ENCODE data around the gene FRMPD4. TPM values are rescaled to one million over a fixed set of nuclear protein-coding genes. Genes with fewer than 3 reads are reported as not detected.
"Not testable (repeated sequence)": the region's sequence is repeated elsewhere in the genome, so short reads cannot be mapped to it uniquely, and the experiment has no call there.

The FRMPD4 gene
- total and polyA plus RNA-seq, 3 experiments from 2014 or later, result not detected

- H3K4me1 Mint-ChIP-seq; H3K9me3 Mint-ChIP-seq; H3K36me3 ChIP-seq (ENCODE audit: insufficient read depth, low read length); H3K4me1 ChIP-seq (ENCODE audit: insufficient read depth, low read length); H3K4me3 Mint-ChIP-seq; CTCF ChIA-PET; DNase-seq; H3K27me3 Mint-ChIP-seq; H3K4me3 ChIP-seq (ENCODE audit: low read length); H3K27me3 ChIP-seq (ENCODE audit: insufficient read depth, low read length, poor library complexity, severe bottlenecking); H3K27ac ChIP-seq (ENCODE audit: low read depth, low read length); H3K27ac Mint-ChIP-seq; POLR2A ChIA-PET; H3K36me3 Mint-ChIP-seq; H3K9me3 ChIP-seq (ENCODE audit: low read length): not testable (repeated sequence)
Observed at GRCh38 chrX:12164180-12164579, 25.9 kb downstream of the FRMPD4 start.

DNA sequence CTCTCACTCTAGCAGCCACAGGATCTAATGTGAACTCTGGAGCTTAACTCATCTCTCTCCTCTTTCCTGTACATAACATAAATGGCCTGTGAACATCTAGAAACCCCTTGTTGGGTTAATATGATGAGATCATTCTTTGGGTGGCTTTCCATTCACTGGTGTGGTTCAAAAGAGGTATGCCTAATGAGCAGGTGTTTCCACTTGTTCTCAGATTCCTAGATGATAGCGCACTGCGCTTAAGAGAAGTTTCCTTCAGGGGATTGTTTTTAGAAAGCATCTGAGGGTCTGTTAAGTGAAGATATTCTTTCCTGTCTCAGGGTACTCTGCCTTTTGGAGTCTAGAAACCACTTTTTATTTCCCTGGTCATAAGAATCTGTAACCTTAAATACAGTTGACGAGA lies 32.5 kb downstream of the FRMPD4 start:
- H3K36me3 ChIP-seq (ENCODE audit: insufficient read depth, low read length), result no peaks in the 10 kb centered on the region
- Mint-ChIP-seq H3K27ac (no peak overlapping the region), H3K36me3 (peaks cover 0 to 2% (median 0%) of the 10 kb centered on the region in 3 donors), H3K4me3 (no peak overlapping the region), H3K27me3 (no peaks in the 10 kb centered on the region), H3K9me3 (peaks cover 0 to 6% (median 0%) of the 10 kb centered on the region in 5 donors), H3K4me1 (no peaks in the 10 kb centered on the region)
- no peaks in the 10 kb centered on the region for H3K27me3 ChIP-seq (ENCODE audit: insufficient read depth, low read length, poor library complexity, severe bottlenecking)
- DNase-seq, result no peak
- no peaks in the 10 kb centered on the region for H3K4me1 ChIP-seq (ENCODE audit: insufficient read depth, low read length)
- ChIA-PET POLR2A (no interaction called here), CTCF (no interaction called here)
- no peak overlapping the region for H3K4me3 ChIP-seq (ENCODE audit: low read length)
- H3K27ac ChIP-seq (ENCODE audit: low read depth, low read length), result no peak overlapping the region
- H3K9me3 ChIP-seq (ENCODE audit: low read length), result no peaks in the 10 kb centered on the region

DNA sequence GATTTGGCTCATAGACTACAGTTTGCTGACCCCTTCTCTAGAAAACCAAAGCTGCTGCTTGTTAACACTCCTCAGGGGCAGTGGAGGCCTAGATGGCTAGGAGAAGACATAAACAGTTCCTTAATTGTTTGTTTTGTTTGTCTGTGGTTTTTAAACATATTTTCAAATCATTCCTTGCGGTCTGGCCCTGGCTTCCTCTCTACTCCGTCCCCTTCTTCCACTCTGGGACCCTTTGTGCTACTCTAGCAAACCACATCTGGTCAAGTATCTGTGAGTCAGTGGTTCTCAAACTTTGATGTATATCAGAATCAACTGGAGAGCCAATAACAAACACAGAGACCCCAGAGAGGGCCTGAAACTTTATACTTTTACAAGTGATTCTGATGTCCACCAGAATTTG lies 36.1 kb downstream of the FRMPD4 start:
- Mint-ChIP-seq H3K36me3 (peaks cover 0 to 2% (median 0%) of the 10 kb centered on the region in 3 donors), H3K9me3 (peaks cover 0 to 4% (median 0%) of the 10 kb centered on the region in 5 donors), H3K27me3 (peaks cover 0 to 1% of the 10 kb centered on the region in 2 donors), H3K27ac (no peak overlapping the region), H3K4me1 (no peaks in the 10 kb centered on the region), H3K4me3 (no peak overlapping the region)
- no peaks in the 10 kb centered on the region for H3K9me3 ChIP-seq (ENCODE audit: low read length)
- CTCF ChIA-PET, result no interaction called here
- H3K4me1 ChIP-seq (ENCODE audit: insufficient read depth, low read length), result no peaks in the 10 kb centered on the region
- POLR2A ChIA-PET, result no interaction called here
- H3K4me3 ChIP-seq (ENCODE audit: low read length), result no peak overlapping the region
- no peak overlapping the region for H3K27ac ChIP-seq (ENCODE audit: low read depth, low read length)
- H3K36me3 ChIP-seq (ENCODE audit: insufficient read depth, low read length), result no peaks in the 10 kb centered on the region
- no peak for DNase-seq
- no peaks in the 10 kb centered on the region for H3K27me3 ChIP-seq (ENCODE audit: insufficient read depth, low read length, poor library complexity, severe bottlenecking)

DNA sequence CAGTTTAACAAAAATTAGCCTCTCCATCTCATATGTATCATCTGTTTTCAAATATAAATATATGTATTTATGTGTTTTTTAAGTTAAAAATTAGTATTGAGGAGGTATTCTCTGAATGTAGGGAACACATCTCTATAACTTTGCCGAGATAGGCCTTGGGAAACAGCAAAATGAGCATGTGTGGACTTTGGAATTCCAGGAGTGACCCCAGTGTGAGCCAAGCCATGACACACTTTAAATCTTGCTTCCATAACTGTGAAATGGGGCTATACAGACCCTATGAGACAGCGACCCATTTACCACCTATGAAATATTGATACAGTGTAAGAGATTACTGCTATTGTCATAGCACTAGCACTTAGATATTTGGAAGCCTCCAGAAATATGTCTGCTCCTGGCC lies 58.8 kb downstream of the FRMPD4 start:
- H3K9me3 Mint-ChIP-seq, result peaks cover 0 to 2% (median 0%) of the 10 kb centered on the region in 5 donors
- no peaks in the 10 kb centered on the region for H3K4me1 Mint-ChIP-seq
- H3K27ac ChIP-seq (ENCODE audit: low read depth, low read length), result no peak overlapping the region
- H3K27ac Mint-ChIP-seq, result no peak overlapping the region
- H3K36me3 ChIP-seq (ENCODE audit: insufficient read depth, low read length), result no peaks in the 10 kb centered on the region
- POLR2A ChIA-PET, result no interaction called here
- DNase-seq, result no peak
- CTCF ChIA-PET, result no interaction called here
- H3K4me3 Mint-ChIP-seq, result no peak overlapping the region
- peaks cover 0 to 1% of the 10 kb centered on the region in 2 donors for H3K27me3 Mint-ChIP-seq
- no peaks in the 10 kb centered on the region for H3K36me3 Mint-ChIP-seq
- H3K9me3 ChIP-seq (ENCODE audit: low read length), result no peaks in the 10 kb centered on the region
- H3K4me1 ChIP-seq (ENCODE audit: insufficient read depth, low read length), result no peaks in the 10 kb centered on the region
- H3K4me3 ChIP-seq (ENCODE audit: low read length), result no peak overlapping the region
- H3K27me3 ChIP-seq (ENCODE audit: insufficient read depth, low read length, poor library complexity, severe bottlenecking), result no peaks in the 10 kb centered on the region

- no peak for DNase-seq
- H3K27me3 ChIP-seq (ENCODE audit: insufficient read depth, low read length, poor library complexity, severe bottlenecking), result no peaks in the 10 kb centered on the region
- H3K9me3 ChIP-seq (ENCODE audit: low read length), result no peaks in the 10 kb centered on the region
- ChIA-PET CTCF (no interaction called here), POLR2A (no interaction called here)
- Mint-ChIP-seq H3K9me3 (peaks cover 0 to 11% (median 0%) of the 10 kb centered on the region in 5 donors), H3K27me3 (peaks cover 0 to 2% of the 10 kb centered on the region in 2 donors), H3K4me1 (no peaks in the 10 kb centered on the region), H3K4me3 (no peak overlapping the region), H3K27ac (no peak overlapping the region), H3K36me3 (no peaks in the 10 kb centered on the region)
- H3K4me3 ChIP-seq (ENCODE audit: low read length), result no peak overlapping the region
- no peaks in the 10 kb centered on the region for H3K36me3 ChIP-seq (ENCODE audit: insufficient read depth, low read length)
- H3K4me1 ChIP-seq (ENCODE audit: insufficient read depth, low read length), result no peaks in the 10 kb centered on the region
- no peak overlapping the region for H3K27ac ChIP-seq (ENCODE audit: low read depth, low read length)
Observed at GRCh38 chrX:12206413-12206812, 68.1 kb downstream of the FRMPD4 start.

- H3K9me3 ChIP-seq (ENCODE audit: low read length), result no peaks in the 10 kb centered on the region
- Mint-ChIP-seq H3K9me3 (peaks cover 0 to 8% (median 0%) of the 10 kb centered on the region in 5 donors), H3K36me3 (no peaks in the 10 kb centered on the region), H3K27ac (no peak overlapping the region), H3K4me3 (no peak overlapping the region), H3K27me3 (no peaks in the 10 kb centered on the region), H3K4me1 (no peaks in the 10 kb centered on the region)
- H3K36me3 ChIP-seq (ENCODE audit: insufficient read depth, low read length), result no peaks in the 10 kb centered on the region
- DNase-seq, result no peak
- H3K4me1 ChIP-seq (ENCODE audit: insufficient read depth, low read length), result no peaks in the 10 kb centered on the region
- H3K4me3 ChIP-seq (ENCODE audit: low read length), result no peak overlapping the region
- no peak overlapping the region for H3K27ac ChIP-seq (ENCODE audit: low read depth, low read length)
- H3K27me3 ChIP-seq (ENCODE audit: insufficient read depth, low read length, poor library complexity, severe bottlenecking), result no peaks in the 10 kb centered on the region
- ChIA-PET POLR2A (no interaction called here), CTCF (no interaction called here)
Observed at GRCh38 chrX:12210196-12210815, 72.0 kb downstream of the FRMPD4 start.

DNA sequence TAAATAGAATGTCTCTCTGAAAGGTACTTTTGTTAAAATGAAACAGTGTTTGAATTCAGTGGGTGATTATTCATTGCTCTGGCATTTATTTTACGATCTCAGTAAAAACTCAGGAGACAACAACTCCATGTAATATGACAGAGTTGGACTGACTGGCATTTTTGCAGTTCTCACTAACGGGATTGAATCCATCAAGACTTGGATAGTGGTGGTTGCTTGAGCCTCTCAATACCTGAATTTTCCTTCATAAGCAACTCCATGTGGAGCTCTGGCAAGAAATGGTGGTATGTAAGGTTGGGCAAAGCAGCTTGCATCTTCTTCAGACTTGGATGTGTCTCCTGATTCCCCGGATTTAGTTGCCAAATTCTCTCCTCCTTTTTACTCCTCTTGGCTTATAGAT lies 72.7 kb downstream of the FRMPD4 start:
- Mint-ChIP-seq H3K36me3 (no peaks in the 10 kb centered on the region), H3K9me3 (peaks cover 0 to 8% (median 0%) of the 10 kb centered on the region in 5 donors), H3K27ac (no peak overlapping the region), H3K4me3 (no peak overlapping the region), H3K4me1 (no peaks in the 10 kb centered on the region), H3K27me3 (no peaks in the 10 kb centered on the region)
- ChIA-PET POLR2A (no interaction called here), CTCF (no interaction called here)
- DNase-seq, result no peak
- H3K4me1 ChIP-seq (ENCODE audit: insufficient read depth, low read length), result no peaks in the 10 kb centered on the region
- H3K27me3 ChIP-seq (ENCODE audit: insufficient read depth, low read length, poor library complexity, severe bottlenecking), result no peaks in the 10 kb centered on the region
- H3K4me3 ChIP-seq (ENCODE audit: low read length), result no peak overlapping the region
- no peaks in the 10 kb centered on the region for H3K9me3 ChIP-seq (ENCODE audit: low read length)
- H3K36me3 ChIP-seq (ENCODE audit: insufficient read depth, low read length), result no peaks in the 10 kb centered on the region
- no peak overlapping the region for H3K27ac ChIP-seq (ENCODE audit: low read depth, low read length)

GRCh38 chrX:12223650-12224049 lies 85.4 kb downstream of the FRMPD4 start:
- Mint-ChIP-seq H3K27me3 (peaks cover 0 to 3% of the 10 kb centered on the region in 2 donors), H3K9me3 (peaks cover 0 to 2% (median 0%) of the 10 kb centered on the region in 5 donors), H3K27ac (no peak overlapping the region), H3K4me1 (no peaks in the 10 kb centered on the region), H3K36me3 (no peaks in the 10 kb centered on the region), H3K4me3 (no peak overlapping the region)
- no peak for DNase-seq
- no peaks in the 10 kb centered on the region for H3K9me3 ChIP-seq (ENCODE audit: low read length)
- no peak overlapping the region for H3K27ac ChIP-seq (ENCODE audit: low read depth, low read length)
- ChIA-PET CTCF (interaction anchor here (0.7 kb wide), 1 partner anchor 23 kb away, joined by 3 read pairs; no protein-coding TSS in a partner anchor), POLR2A (no interaction called here)
- no peaks in the 10 kb centered on the region for H3K36me3 ChIP-seq (ENCODE audit: insufficient read depth, low read length)
- no peaks in the 10 kb centered on the region for H3K4me1 ChIP-seq (ENCODE audit: insufficient read depth, low read length)
- no peaks in the 10 kb centered on the region for H3K27me3 ChIP-seq (ENCODE audit: insufficient read depth, low read length, poor library complexity, severe bottlenecking)
- H3K4me3 ChIP-seq (ENCODE audit: low read length), result no peak overlapping the region

DNA sequence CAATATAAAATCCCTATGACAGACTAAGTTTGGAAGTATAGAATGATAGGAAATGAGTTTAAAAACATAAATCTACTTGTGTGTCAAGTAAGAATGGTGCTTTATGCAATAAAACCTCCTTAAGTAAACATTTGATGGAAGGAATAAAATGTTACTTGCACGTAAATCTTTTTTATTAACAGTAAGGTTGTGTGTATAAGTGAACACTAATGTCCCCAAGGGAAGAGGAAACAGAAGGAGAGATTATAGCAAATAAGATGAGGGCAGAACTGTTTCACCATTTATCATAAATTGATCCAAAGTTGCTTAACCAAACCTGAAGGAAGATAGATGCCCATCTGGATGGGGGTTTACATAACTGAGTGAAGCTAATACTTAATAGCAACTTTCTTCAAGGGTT lies 86.8 kb downstream of the FRMPD4 start:
- Histone ChIP-seq H3K4me3 (ENCODE audit: low read length) (no peak overlapping the region), H3K27me3 (ENCODE audit: insufficient read depth, low read length, poor library complexity, severe bottlenecking) (no peaks in the 10 kb centered on the region), H3K4me1 (ENCODE audit: insufficient read depth, low read length) (no peaks in the 10 kb centered on the region), H3K27ac (ENCODE audit: low read depth, low read length) (no peak overlapping the region), H3K36me3 (ENCODE audit: insufficient read depth, low read length) (no peaks in the 10 kb centered on the region), H3K9me3 (ENCODE audit: low read length) (no peaks in the 10 kb centered on the region)
- Mint-ChIP-seq H3K27me3 (no peaks in the 10 kb centered on the region), H3K4me3 (no peak overlapping the region), H3K9me3 (no peaks in the 10 kb centered on the region), H3K27ac (no peak overlapping the region), H3K4me1 (no peaks in the 10 kb centered on the region), H3K36me3 (no peaks in the 10 kb centered on the region)
- POLR2A ChIA-PET, result no interaction called here
- DNase-seq, result no peak
- CTCF ChIA-PET, result no interaction called here
